A204.1 (cell line): ENCODE measurements around the gene GRAMD4.

Experiments
- FAIRE-seq: peaks from 2 replicates; lab custom pipeline; 2012; peaks lifted over from hg19 to GRCh38; lab: Jason Lieb, UNC

GRAMD4 gene

DNA sequence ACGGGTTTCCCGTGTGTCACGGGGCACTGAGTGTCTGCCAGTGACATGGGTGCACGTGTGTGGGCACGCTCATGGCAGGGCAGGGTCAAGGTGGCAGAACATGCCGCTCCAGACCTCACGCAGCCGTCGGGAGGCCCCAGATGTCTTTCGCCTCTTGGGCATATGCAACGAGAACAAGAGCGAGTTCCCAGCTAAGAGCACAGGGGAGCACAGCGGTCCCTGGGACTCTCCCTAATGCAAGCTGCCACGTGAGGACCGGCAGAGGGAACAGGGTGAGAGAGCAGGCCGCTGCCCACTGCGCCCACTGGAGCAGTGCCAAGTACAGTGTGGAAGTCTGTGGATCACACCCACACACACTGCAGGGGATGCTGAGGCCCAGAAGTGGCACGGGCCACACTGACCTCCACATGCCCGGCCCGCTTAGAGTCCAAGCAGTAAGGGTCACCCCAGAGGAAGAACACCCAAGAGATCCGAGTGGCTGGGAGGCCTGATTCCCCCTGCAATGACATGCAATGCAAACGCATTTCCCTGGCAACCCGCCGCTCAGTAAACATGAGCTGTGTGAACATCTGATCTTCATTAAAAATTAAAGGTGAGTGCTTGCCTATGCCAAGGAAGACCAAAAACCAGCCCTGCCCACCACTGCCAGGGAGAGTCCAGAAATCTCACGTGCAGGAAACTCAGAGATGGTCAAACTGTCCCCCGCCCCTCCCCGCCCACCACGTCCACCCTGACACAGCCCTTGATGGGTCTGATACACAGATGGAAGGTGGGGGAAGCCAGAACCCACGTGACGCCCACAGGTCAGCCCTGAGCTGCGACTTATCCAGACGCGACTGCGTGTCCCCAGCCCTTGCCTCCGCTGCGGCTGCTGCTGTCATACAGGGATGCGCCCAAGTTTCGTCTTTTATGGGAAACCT is 106.1 kb downstream of the GRAMD4 start:
- no peak for FAIRE-seq

DNA sequence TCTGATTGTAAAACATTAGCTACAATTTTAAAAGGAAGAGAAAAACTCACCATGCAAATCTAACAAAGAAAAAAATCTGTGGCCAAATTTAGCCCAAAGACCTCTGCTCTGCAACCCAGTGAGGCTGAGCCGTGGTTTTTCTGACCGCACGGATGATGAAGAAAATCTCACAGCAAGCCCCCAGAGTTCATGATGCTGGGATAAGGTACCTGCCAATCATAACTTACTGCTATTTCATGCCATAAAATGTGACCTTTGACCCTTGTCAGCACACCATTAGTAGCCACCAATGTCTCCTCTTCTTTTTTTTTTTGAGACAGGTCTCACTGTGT is 106.8 kb downstream of the GRAMD4 start:
- FAIRE-seq: no peak

DNA sequence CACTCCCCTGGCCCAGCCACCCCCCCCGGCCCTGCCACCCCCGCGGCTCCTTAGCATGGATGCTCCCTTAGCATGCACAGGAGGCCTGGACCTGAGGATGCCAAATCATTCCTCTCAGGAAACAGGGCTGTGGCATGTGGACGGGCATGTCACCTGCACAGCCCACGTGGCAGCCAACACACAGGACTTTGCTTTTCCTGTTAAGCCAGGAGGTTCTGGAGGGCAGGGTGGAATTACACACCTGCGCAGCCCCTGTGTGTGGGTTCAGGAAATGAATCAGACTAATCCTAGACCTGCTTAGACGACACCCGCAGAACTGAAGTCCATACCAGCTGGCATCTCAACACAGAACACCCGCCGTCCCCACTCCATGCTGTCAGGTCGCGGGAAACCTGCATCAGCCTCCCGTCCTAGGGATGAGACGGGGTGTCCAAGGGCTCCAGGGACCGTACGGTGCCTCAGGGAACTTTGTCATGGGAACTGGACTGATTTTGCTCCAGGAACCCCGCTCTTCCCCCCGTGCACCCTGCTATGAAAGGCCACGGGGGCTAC is 107.7 kb downstream of the GRAMD4 start:
- no peak for FAIRE-seq

DNA sequence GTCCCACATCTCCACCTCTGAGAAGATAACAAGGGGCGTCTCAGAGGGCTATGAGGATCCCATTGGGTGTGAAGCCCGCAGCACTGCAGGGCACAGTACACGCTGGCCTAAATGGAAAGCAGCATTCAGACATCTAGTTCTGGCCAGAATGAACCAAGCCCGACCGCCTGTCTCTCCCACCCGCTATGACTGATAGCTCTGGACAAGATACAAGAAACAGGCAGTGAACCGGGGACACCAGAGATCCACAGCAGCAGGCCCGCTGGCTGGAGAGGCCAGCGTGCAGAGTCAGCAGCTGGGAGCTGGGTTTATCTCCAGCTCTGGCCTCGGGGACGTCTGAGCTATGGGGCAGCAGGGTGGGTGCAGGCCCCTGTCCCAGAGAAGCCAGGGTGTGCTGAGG is 108.3 kb downstream of the GRAMD4 start:
- no peak for FAIRE-seq
